Left ventricle myocardium inferior (tissue), 1 donor: ENCODE data around the gene MTO1. TPM values are rescaled to one million over a fixed set of nuclear protein-coding genes. Genes with fewer than 3 reads are reported as not detected.
"Not testable (repeated sequence)": the region's sequence is repeated elsewhere in the genome, so short reads cannot be mapped to it uniquely, and the experiment has no call there.

Experiments
- DNase-seq: peaks from one replicate; pipeline ENCODE4 v3.0.0-alpha.2; 2020
- H3K27ac ChIP-seq: fragments of 200-600 bp; replicated peaks from 2 replicates; pipeline ENCODE4 v1.8.0; 2021
- H3K27me3 ChIP-seq: fragments of 200-600 bp; 2 replicates; pipeline ENCODE4 v1.8.0; 2021; ENCODE audit warnings: low read depth
- H3K36me3 ChIP-seq: fragments of 200-600 bp; 2 replicates; pipeline ENCODE4 v1.8.0; 2021
- H3K4me1 ChIP-seq: fragments of 200-600 bp; 2 replicates; pipeline ENCODE4 v1.8.0; 2021
- H3K4me3 ChIP-seq: fragments of 200-600 bp; 2 replicates; pipeline ENCODE4 v1.8.0; 2021; ENCODE audit warnings: mild to moderate bottlenecking, moderate library complexity
- H3K9me3 ChIP-seq: fragments of 200-600 bp; replicated peaks from 2 replicates; pipeline ENCODE4 v1.8.0; 2021
- CTCF ChIP-seq: fragments of 200-600 bp; IDR thresholded peaks from 2 replicates; pipeline ENCODE4 v1.8.0; 2021; ENCODE audit warnings: antibody characterized with exemption, mild to moderate bottlenecking, borderline replicate concordance
- intact Hi-C: fragments of 100-400 bp; cut with micrococcal nuclease; formaldehyde crosslinking; loops from one replicate; pipeline ENCODE4 v1.11.0; 2022
- total RNA-seq: library from RNA; stranded (reverse); fragmentation: NEBNext Ultra II Directional; extraction: Animal tissue kit (Norgen Biotek cat#: 25700); gene quantifications from one replicate; pipeline ENCODE4 v1.2.1, GENCODE V29; 2021
- donor health status: DM: no; HTN: yes; CAD: no; lungs with severe emphysema.

The MTO1 gene
- total RNA-seq, 1 donor from 2014 or later: 30.4 TPM

- Histone ChIP-seq H3K4me1 (no peaks in the 10 kb centered on the region), H3K9me3 (peaks cover 6% of the 10 kb centered on the region), H3K36me3 (peaks cover 43% of the 10 kb centered on the region), H3K27ac (no peak overlapping the region), H3K4me3 (no peak overlapping the region), H3K27me3 (no peaks in the 10 kb centered on the region)
- TF ChIP-seq CTCF: no peak
- no peak for DNase-seq
- intact Hi-C loops: no loop called here
These were observed 43.6 kb downstream of the MTO1 start for GRCh38 chr6:73505142-73505541.

GRCh38 chr6:73505705-73506104 lies 44.2 kb downstream of the MTO1 start:
- intact Hi-C loops: not testable (repeated sequence)

GRCh38 chr6:73506246-73506645 lies 44.7 kb downstream of the MTO1 start:
- no peak for TF ChIP-seq CTCF
- peaks cover 32% of the 10 kb centered on the region for H3K36me3 ChIP-seq
- H3K4me1 ChIP-seq: no peaks in the 10 kb centered on the region
- no peak overlapping the region for H3K4me3 ChIP-seq
- no peaks in the 10 kb centered on the region for H3K27me3 ChIP-seq
- no peak overlapping the region for H3K27ac ChIP-seq
- H3K9me3 ChIP-seq: peaks cover 6% of the 10 kb centered on the region
- intact Hi-C loops: no loop called here
- DNase-seq: no peak

More at GRCh38 chr6:73505705-73506104, 44.2 kb downstream of the MTO1 start:
- H3K4me3 ChIP-seq, DNase-seq, H3K27ac ChIP-seq, H3K27me3 ChIP-seq, H3K9me3 ChIP-seq, H3K4me1 ChIP-seq: not testable (repeated sequence)
- H3K36me3 ChIP-seq: peaks cover 37% of the 10 kb centered on the region

- DNase-seq: no peak
- TF ChIP-seq CTCF: no peak
- intact Hi-C loops: no loop called here
- peaks cover under 1% of the 10 kb centered on the region for H3K27me3 ChIP-seq
- H3K9me3 ChIP-seq: peaks cover 6% of the 10 kb centered on the region
- H3K4me1 ChIP-seq: no peaks in the 10 kb centered on the region
- no peak overlapping the region for H3K4me3 ChIP-seq
- H3K27ac ChIP-seq: no peak overlapping the region
- peaks cover 11% of the 10 kb centered on the region for H3K36me3 ChIP-seq
These were observed 47.2 kb downstream of the MTO1 start for GRCh38 chr6:73508776-73509175.

- Histone ChIP-seq H3K4me3 (no peak overlapping the region), H3K36me3 (peaks cover 3% of the 10 kb centered on the region), H3K27me3 (peaks cover 8% of the 10 kb centered on the region), H3K4me1 (no peaks in the 10 kb centered on the region), H3K27ac (no peak overlapping the region), H3K9me3 (peaks cover 6% of the 10 kb centered on the region)
- DNase-seq: no peak
- intact Hi-C loops: no loop called here
- TF ChIP-seq CTCF: no peak
These were observed 48.3 kb downstream of the MTO1 start for GRCh38 chr6:73509851-73510250.

- intact Hi-C loops: no loop called here
- Histone ChIP-seq H3K4me1 (peaks cover 12% of the 10 kb centered on the region), H3K27ac (no peak overlapping the region), H3K36me3 (peaks cover 13% of the 10 kb centered on the region), H3K9me3 (no peaks in the 10 kb centered on the region), H3K27me3 (peaks cover 8% of the 10 kb centered on the region), H3K4me3 (no peak overlapping the region)
- TF ChIP-seq CTCF: no peak
- no peak for DNase-seq
These were observed 50.3 kb downstream of the MTO1 start for GRCh38 chr6:73511796-73512195.
